Left ventricle myocardium inferior (tissue), 1 donor: ENCODE data around the gene ISLR2. TPM values are rescaled to one million over a fixed set of nuclear protein-coding genes. Genes with fewer than 3 reads are reported as not detected.

Experiments used
- total RNA-seq: library from RNA; stranded (reverse); fragmentation: NEBNext Ultra II Directional; extraction: Animal tissue kit (Norgen Biotek cat#: 25700); gene quantifications from one replicate; pipeline ENCODE4 v1.2.1, GENCODE V29; 2021
- donor health status: DM: no; HTN: yes; CAD: no; lungs with severe emphysema.

Gene ISLR2
- total RNA-seq, 1 donor from 2014 or later, result 2.6 TPM

Other genes with a start within 250 kb of the ISLR2 start
- gene LOXL1, start 204.1 kb upstream of the ISLR2 start, total RNA-seq, result 31.9 TPM
- 26.1 TPM for gene STOML1, start 138.3 kb upstream of the ISLR2 start, total RNA-seq
- gene PML, start 135.9 kb upstream of the ISLR2 start, total RNA-seq, result 19.1 TPM
- not detected for gene GOLGA6A, start 48.0 kb upstream of the ISLR2 start, total RNA-seq
- gene ISLR, start 43.1 kb downstream of the ISLR2 start, total RNA-seq, result 12.7 TPM
- not detected for gene STRA6, start 72.2 kb downstream of the ISLR2 start, total RNA-seq
- 0.11 TPM for gene CCDC33, start 105.7 kb downstream of the ISLR2 start, total RNA-seq
- gene CYP11A1, start 237.1 kb downstream of the ISLR2 start, total RNA-seq, result 0.27 TPM